T-helper 9 cell (primary cell): Measurements from ENCODE around the gene IL3.
A peak's percentile ranks its signal among the peaks of the same experiment; 100 is the strongest.

Source experiments
- DNase-seq: peaks from one replicate; pipeline ENCODE4 v3.0.0-alpha.2; 2020

Gene IL3

GRCh38 chr5:132026516-132027008 is 33.9 kb upstream of the IL3 start:
- peak; percentile 41 for DNase-seq

- no peak for DNase-seq
Observed at GRCh38 chr5:132027027-132027426, 33.4 kb upstream of the IL3 start.

GRCh38 chr5:132029609-132030330 is 30.7 kb upstream of the IL3 start:
- no peak for DNase-seq

- DNase-seq, result no peak
Observed at GRCh38 chr5:132030610-132031009, 29.8 kb upstream of the IL3 start.

- no peak for DNase-seq
Observed at GRCh38 chr5:132032196-132032595, 28.3 kb upstream of the IL3 start.

GRCh38 chr5:132033122-132033521 is 27.3 kb upstream of the IL3 start:
- DNase-seq, result no peak

GRCh38 chr5:132037353-132037752 is 23.1 kb upstream of the IL3 start:
- DNase-seq, result no peak

GRCh38 chr5:132044207-132044606 is 16.2 kb upstream of the IL3 start:
- DNase-seq, result no peak

GRCh38 chr5:132046880-132047299 is 13.6 kb upstream of the IL3 start:
- no peak for DNase-seq

- no peak for DNase-seq
Observed at GRCh38 chr5:132049093-132049492, 11.4 kb upstream of the IL3 start.

- DNase-seq, result no peak
Observed at GRCh38 chr5:132049559-132049958, 10.9 kb upstream of the IL3 start.

- DNase-seq, result no peak
Observed at GRCh38 chr5:132050136-132050535, 10.3 kb upstream of the IL3 start.

- DNase-seq, result no peak
Observed at GRCh38 chr5:132050661-132051552, 9.5 kb upstream of the IL3 start.

GRCh38 chr5:132052520-132052919 is 7.9 kb upstream of the IL3 start:
- DNase-seq, result no peak

GRCh38 chr5:132053483-132053882 is 7.0 kb upstream of the IL3 start:
- no peak for DNase-seq

- DNase-seq, result no peak
Observed at GRCh38 chr5:132054031-132054696, 6.3 kb upstream of the IL3 start.

- DNase-seq, result no peak
Observed at GRCh38 chr5:132054697-132055440, 5.6 kb upstream of the IL3 start.

- no peak for DNase-seq
Observed at GRCh38 chr5:132055441-132055807, 5.0 kb upstream of the IL3 start.

GRCh38 chr5:132055808-132056609 is 4.4 kb upstream of the IL3 start:
- peak; percentile 57 for DNase-seq

GRCh38 chr5:132056610-132057497 is 3.6 kb upstream of the IL3 start:
- DNase-seq, result no peak
